HepG2 (cell line): ENCODE data around the gene GRID1. TPM values are rescaled to one million over a fixed set of nuclear protein-coding genes. Genes with fewer than 3 reads are reported as not detected.

Experiments
- HNF4A ChIP-seq: sonication (generic); formaldehyde crosslinking; IDR thresholded peaks from 2 replicates; pipeline ENCODE4 v1.4.0; 2020; ENCODE audit warnings: missing genetic modification reagents
- NFKB2 ChIP-seq: sonication (generic); formaldehyde crosslinking; IDR thresholded peaks from 2 replicates; pipeline ENCODE4 v1.4.0; 2020; ENCODE audit warnings: missing genetic modification reagents, borderline replicate concordance
- PAX8 ChIP-seq: sonication (generic); formaldehyde crosslinking; IDR thresholded peaks from 2 replicates; pipeline ENCODE4 v1.8.0; 2022; ENCODE audit warnings: mild to moderate bottlenecking, missing genetic modification reagents, borderline replicate concordance
- PRMT3 ChIP-seq: sonication (generic); formaldehyde crosslinking; IDR thresholded peaks from 2 replicates; pipeline ENCODE4 v1.8.1; 2022; ENCODE audit warnings: low read depth, mild to moderate bottlenecking, moderate library complexity, missing genetic modification reagents, borderline replicate concordance
- TCF7 ChIP-seq: sonication (generic); IDR thresholded peaks from 2 replicates; pipeline ENCODE4 v1.6.1; 2016; ENCODE audit warnings: antibody characterized with exemption, low read depth
- TCF7L2 ChIP-seq: IDR thresholded peaks from 2 replicates; pipeline ENCODE4 v1.6.1; 2011; ENCODE audit warnings: mild to moderate bottlenecking, low read depth, low read length, moderate library complexity
- ZEB1 ChIP-seq: IDR thresholded peaks from 2 replicates; pipeline ENCODE4 v1.6.1; 2012; ENCODE audit warnings: mild to moderate bottlenecking, low read depth, inconsistent platforms; ENCODE audit not compliant: insufficient replicate concordance
- ZNF281 ChIP-seq: sonication (generic); formaldehyde crosslinking; IDR thresholded peaks from 2 replicates; pipeline ENCODE4 v1.4.0; 2020; ENCODE audit warnings: missing genetic modification reagents, borderline replicate concordance
- ZNF296 ChIP-seq: sonication (generic); formaldehyde crosslinking; conservative IDR thresholded peaks from 2 replicates; pipeline ENCODE4 v1.5.0; 2020; ENCODE audit warnings: mild to moderate bottlenecking, missing genetic modification reagents
- ZNF775 ChIP-seq: sonication (generic); formaldehyde crosslinking; IDR thresholded peaks from 2 replicates; pipeline ENCODE4 v1.4.0; 2020; ENCODE audit warnings: missing genetic modification reagents, mild to moderate bottlenecking, moderate library complexity, borderline replicate concordance
- ZSCAN25 ChIP-seq: sonication (generic); formaldehyde crosslinking; IDR thresholded peaks from 2 replicates; pipeline ENCODE4 v1.8.0; 2022; ENCODE audit warnings: mild to moderate bottlenecking, missing genetic modification reagents
- polyA plus RNA-seq, 8 experiments: library from polyadenylated mRNA; depleted of rRNA in 3 of 8; stranded (reverse) in 7 of 8; unstranded in 1 of 8; fragments of >200 nt; fragmentation: Illumina TruSeq in 4 of 8; extraction: Trizol in 4 of 8; gene quantifications; 2 replicates each; pipeline versions ENCODE4 v1.2.1 to v1.2.3, GENCODE V29; 2011 to 2016; ENCODE audit warnings: low read depth in 4 of 8, missing spikeins in 1 of 8, mixed read lengths in 1 of 8; ENCODE audit not compliant: insufficient read depth in 1 of 8
- total RNA-seq, 5 experiments: library from RNA; depleted of rRNA; stranded (reverse); fragments of >200 nt; fragmentation: Illumina TruSeq; extraction: Trizol; gene quantifications; 2 replicates each; pipeline ENCODE4 v1.2.3, GENCODE V29; 2016; ENCODE audit warnings: low read depth in 1 of 5
- TF ChIP-seq, protein P1 (sequence below): sonication (generic); formaldehyde crosslinking; IDR thresholded peaks from 2 replicates; pipeline ENCODE4 v1.9.0; 2021; ENCODE audit warnings: missing genetic modification reagents, mild to moderate bottlenecking, borderline replicate concordance
- TF ChIP-seq, protein P2 (sequence below): sonication (generic); formaldehyde crosslinking; IDR thresholded peaks from 2 replicates; pipeline ENCODE4 v1.5.0; 2020; ENCODE audit warnings: missing genetic modification reagents
- TF ChIP-seq, protein P3 (sequence below): sonication (generic); formaldehyde crosslinking; IDR thresholded peaks from 2 replicates; pipeline ENCODE4 v1.4.0; 2020; ENCODE audit warnings: missing genetic modification reagents

Gene GRID1
- total and polyA plus RNA-seq, 2 of the 13 experiments (the other 11 are each of a cell fraction or from before 2014, with no cell fraction given), result 0.05 TPM; not detected in 1

DNA sequence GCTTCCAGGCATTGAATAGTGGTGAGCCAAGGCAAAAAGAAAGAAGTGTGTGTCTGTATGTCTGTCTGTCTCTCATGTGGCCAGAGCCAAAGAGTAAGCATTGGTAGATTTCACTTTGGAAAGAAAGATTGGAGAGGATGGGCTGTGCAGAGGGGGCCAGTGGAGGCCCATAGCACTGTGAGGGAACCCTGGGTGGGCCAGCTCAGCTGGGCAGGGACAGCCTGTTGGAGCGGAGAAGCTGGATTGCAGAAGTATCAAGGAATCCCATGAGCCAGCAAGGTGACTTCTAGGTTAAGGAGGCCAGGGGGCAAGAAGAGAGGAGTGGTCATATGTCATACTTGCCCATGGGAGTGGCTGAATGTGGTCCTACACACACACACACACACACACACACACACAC, 1.5 kb upstream of the GRID1 start (continued):
- TF ChIP-seq, protein P1, sequence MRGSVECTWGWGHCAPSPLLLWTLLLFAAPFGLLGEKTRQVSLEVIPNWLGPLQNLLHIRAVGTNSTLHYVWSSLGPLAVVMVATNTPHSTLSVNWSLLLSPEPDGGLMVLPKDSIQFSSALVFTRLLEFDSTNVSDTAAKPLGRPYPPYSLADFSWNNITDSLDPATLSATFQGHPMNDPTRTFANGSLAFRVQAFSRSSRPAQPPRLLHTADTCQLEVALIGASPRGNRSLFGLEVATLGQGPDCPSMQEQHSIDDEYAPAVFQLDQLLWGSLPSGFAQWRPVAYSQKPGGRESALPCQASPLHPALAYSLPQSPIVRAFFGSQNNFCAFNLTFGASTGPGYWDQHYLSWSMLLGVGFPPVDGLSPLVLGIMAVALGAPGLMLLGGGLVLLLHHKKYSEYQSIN (CRISPR knock-in tag), result no peak
- TF ChIP-seq, protein P2, sequence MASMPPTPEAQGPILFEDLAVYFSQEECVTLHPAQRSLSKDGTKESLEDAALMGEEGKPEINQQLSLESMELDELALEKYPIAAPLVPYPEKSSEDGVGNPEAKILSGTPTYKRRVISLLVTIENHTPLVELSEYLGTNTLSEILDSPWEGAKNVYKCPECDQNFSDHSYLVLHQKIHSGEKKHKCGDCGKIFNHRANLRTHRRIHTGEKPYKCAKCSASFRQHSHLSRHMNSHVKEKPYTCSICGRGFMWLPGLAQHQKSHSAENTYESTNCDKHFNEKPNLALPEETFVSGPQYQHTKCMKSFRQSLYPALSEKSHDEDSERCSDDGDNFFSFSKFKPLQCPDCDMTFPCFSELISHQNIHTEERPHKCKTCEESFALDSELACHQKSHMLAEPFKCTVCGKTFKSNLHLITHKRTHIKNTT (CRISPR knock-in tag), result no peak
- TF ChIP-seq ZNF775 (CRISPR knock-in tag) (no peak), PRMT3 (no peak), PAX8 (no peak), ZEB1 (no peak), ZNF281 (CRISPR knock-in tag) (no peak), HNF4A (no peak), TCF7L2 (no peak), TCF7 (no peak), ZNF296 (CRISPR knock-in tag) (no peak), NFKB2 (CRISPR knock-in tag) (no peak), ZSCAN25 (no peak)
- TF ChIP-seq, protein P3, sequence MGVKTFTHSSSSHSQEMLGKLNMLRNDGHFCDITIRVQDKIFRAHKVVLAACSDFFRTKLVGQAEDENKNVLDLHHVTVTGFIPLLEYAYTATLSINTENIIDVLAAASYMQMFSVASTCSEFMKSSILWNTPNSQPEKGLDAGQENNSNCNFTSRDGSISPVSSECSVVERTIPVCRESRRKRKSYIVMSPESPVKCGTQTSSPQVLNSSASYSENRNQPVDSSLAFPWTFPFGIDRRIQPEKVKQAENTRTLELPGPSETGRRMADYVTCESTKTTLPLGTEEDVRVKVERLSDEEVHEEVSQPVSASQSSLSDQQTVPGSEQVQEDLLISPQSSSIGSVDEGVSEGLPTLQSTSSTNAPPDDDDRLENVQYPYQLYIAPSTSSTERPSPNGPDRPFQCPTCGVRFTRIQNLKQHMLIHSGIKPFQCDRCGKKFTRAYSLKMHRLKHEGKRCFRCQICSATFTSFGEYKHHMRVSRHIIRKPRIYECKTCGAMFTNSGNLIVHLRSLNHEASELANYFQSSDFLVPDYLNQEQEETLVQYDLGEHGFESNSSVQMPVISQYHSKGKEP (CRISPR knock-in tag), result no peak
